NOMO-1 treated with DMSO at 0.1 percent for 48 hours (cell line): Measurements from ENCODE around the gene ZMIZ1.

Source experiments
- DNase-seq: peaks from one replicate; lab custom pipeline; 2025; ENCODE audit not compliant: unreplicated experiment; lab: John Stamatoyannopoulos, UW

Gene ZMIZ1

GRCh38 chr10:79115302-79115701 lies 46.5 kb downstream of the ZMIZ1 start:
- no peak for DNase-seq

DNA sequence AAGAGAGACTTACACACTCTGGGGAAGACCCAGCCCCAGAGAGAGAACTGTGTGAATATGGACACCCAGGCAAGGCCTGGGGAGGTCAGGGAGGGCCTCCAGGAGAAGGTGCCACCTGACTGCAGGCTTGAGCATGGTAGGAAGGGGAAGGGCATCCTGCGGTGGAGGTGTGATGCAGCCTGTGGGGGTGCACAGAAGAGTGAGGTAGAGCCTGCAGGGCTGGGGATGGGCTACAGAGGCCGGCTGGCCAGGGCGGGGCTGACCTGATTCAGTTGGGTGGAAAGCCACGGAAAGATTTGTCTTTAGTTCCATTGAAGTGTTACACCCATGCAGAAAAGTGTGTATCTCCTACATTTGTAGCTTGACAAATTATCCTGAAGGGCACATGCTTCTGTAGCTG lies 47.6 kb downstream of the ZMIZ1 start:
- no peak for DNase-seq

DNA sequence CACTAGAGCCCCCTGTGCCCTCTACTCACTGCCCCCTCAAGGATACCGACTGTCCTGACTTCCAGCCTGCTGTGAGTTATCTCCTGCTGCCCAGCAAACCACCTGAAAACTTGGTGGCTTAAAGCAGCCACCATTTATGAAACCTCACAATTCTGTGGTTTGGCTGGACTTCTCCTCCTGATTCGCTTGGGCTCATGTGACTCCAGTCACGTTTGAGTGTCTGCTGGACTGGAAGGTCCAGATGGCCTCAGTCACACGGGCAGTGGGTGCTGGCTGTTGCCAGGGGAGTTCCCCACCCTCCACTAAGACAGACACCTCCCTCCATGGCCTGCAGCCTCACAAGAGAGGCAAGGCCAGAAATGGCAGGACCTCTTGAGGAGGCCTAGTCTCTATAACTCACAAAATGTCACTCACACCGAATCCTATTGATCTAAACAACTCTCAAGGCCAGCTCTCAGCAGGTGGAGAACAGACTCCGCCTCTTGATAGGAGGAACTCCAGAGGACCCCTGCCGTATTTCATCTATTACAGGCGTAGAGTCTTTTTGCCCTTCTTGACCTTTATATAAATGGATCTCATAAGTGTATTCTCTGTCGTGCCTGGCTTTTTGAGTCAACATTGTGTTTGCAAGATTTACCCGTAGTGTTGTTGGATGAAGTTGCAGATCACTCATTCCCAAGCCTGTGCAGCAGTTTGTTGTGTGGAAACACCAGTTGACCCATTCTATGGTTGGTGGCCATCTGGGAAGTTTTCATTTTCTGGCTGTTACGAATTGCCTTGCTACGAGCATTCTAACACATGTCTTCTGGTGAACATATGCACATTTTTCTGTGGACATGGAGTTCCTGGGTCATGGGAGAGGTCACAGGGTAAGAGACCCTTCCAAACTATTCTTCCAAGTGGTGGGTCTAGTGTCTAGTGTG lies 48.3 kb downstream of the ZMIZ1 start:
- DNase-seq: no peak

DNA sequence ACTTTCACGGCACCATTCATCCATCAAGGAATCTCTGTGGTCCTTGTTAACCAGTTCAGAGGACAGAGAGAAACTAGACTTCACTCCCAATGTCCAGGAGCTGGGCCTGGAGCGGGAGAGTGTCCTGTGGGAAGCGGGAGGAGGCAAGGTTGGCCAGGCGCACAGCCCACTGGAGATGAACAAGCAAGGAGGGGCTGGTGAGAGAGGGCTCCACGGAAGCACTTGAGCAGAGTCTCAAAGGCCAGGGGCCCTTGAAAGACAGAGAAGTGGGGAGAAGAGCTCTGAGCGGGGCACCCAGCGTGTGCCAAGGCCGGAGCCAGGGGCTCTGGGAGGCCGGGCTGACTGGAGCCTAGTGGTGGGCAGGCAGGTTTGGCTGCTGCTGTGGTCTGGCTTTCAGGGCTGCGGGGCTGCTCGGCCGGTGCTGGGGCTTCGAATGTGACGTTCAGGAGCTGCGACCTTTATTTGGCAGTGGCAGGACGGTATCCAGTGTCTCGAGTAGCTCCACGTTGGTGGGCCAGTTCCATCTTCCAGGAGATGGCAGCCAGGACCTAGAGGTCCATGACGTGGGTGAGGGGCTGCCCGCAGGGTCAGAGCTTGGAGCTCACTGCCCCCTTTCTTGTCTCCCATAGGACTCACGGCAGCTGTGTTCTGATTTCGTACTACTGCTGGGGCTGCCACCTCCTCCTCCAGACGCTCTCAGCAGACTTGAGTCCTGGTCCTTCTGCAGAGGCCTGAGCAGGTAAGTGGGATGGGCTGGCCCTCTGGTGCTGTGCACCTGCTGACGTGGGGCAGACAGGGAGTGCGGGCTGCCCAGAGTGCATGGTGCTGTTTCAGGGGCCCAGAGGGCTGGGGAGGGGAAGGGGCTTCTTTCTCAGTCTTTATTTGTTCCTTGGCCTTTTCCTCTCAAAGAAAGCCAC lies 49.8 kb downstream of the ZMIZ1 start:
- DNase-seq: no peak

DNA sequence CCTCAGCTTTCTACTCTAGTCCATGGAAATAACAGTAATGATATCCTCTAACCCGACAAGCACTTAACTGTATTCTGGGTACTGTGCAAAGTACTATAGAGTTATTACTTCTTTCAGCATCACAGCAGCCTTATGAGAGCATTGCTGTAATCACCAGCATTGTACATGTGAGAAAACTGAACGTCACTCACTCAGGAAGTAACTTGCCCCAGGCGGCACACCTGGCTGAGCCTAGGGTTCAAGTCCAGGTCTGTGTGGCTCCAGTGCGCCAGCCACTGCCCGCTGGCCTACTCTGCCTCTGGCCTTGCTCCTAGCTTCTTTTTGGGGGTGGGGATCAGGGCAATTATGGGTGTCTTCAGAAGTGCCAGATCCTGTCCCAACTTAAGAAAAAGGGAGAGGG lies 50.5 kb downstream of the ZMIZ1 start:
- DNase-seq: no peak

DNA sequence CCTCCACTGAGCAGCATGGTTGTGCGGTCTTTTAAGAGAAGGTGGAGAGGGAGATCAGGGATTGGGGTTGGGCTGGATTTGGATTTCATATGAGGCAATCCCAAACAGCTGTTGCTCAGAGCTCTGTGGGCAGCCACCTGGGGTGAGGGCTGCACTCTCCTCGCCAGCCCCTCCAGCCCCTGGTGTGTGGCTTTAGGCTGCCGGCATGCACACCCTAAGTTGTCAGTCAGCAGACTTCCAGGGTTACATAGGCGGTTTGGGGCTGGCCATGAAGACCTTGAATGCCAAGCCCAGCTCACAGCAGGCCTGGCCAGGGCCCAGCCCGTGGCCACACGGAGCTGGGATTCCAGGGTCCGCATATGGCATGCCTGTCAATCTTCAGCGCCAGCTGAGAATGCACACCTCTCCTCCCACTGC lies 54.8 kb downstream of the ZMIZ1 start:
- no peak for DNase-seq

DNA sequence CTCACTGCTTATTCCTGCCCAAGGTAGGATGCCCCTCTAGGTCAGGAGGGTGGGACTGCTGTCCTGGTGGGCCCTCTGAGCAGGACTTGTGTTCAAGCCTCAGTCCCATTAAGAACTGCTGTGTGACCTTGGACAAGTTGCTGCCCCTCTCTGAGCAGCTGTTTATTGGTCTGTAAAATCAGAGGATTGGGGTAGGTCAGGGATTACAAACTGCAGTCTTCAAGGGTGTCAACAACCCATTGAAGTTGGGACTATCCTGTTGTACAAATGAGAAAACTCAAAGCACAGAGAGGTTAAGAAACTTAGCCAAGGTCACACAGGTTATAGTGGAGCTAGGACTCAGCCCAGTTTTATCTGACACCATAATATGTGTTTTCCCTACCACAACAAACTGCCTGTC lies 55.3 kb downstream of the ZMIZ1 start:
- no peak for DNase-seq

DNA sequence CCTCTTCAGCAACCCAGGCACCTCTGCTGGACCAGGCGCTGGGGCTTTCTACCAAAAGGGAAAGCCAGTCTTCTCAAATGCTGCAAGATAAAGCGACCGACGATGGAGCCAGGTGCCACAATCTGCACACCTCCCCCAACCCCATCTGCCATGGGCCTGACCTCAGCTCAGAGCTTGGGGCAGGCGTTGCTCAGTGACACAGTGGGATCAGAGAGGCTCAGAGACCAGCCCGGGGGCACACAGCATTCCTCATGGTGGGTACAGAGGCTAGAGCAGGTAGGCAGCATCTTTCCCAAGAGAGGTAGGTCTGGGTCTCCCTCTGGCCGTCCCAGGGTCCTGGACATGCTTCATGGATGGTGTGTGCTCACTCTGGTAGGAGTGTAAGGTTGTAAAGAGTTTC lies 56.3 kb downstream of the ZMIZ1 start:
- no peak for DNase-seq

- DNase-seq: no peak
These were observed 57.8 kb downstream of the ZMIZ1 start for GRCh38 chr10:79126351-79127080.

DNA sequence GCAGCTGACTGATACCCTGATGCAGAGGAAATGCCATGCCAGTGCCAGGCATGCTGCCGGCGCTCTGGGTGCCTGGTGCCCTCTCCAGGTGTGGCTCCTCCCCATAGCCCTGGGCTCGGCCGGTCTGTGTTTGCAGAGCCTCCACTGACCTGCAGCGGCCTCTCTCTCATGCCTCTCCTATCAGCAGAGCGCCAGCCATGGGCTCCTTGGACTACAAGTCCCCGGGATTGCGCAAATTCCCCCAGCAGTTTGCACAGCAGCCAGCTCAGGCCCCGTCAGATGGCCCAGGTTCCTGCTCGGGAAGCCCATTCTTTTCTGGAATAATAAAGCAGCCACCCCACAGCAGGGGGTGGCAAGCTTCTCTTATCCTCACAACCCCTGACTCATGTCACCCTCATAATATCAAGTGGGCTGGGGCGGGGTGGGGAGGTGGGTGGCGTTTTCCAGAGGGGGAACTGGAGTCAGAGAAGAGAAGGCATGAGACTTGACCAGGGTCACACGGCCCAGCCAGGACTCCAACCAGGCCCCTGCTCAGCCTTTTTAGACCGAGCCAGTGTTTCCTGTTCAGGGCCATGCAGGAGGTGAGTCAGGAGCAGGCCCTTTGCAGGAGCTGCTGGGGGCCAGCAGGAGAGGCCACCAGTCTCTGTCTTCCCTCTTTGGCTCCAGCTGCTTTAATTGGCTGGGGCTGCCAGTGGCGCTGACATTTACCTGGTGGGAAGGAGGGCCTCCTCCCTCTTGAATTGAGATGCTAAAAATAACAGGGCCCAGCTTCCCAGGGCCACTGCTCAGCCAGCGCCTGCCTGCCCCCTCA lies 58.6 kb downstream of the ZMIZ1 start:
- peak; percentile 50 for DNase-seq

DNA sequence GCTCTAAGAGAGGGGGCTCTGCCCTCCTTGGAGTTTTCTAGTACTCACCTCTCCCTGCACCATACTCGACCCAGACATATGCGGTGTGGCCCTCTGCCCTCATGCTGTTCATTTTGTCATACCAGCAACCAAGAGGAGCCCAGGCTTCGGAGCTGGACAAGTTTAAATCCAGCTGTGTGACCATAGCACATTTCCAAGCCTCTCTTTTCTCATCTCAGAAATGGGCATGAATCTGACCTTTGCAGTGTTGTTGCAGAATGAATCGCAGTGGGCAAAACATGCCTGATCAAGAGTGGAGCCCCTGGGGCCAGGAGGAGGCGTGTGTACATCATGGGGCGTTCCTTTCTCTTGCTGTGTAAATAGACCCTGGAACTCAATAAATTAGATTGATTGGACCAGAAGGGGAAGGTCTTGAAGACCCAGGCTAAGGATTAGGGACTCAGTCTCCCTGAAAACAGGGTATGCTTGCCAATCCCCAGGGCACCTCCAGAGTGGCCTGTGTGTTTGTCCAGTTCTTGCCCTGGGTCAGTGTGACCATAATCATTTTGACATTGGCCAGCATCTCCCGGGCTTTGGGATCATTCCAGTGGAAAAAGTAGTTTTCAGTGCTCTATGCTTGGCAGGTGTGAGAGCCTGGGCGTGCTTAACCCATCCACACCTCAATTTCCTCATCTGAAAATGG lies 59.6 kb downstream of the ZMIZ1 start:
- no peak for DNase-seq

- DNase-seq: no peak
These were observed 60.1 kb downstream of the ZMIZ1 start for GRCh38 chr10:79128923-79129305.

GRCh38 chr10:79129361-79129997 lies 60.7 kb downstream of the ZMIZ1 start:
- peak; percentile 13 for DNase-seq

GRCh38 chr10:79130255-79130654 lies 61.5 kb downstream of the ZMIZ1 start:
- no peak for DNase-seq

GRCh38 chr10:79130846-79131245 lies 62.1 kb downstream of the ZMIZ1 start:
- DNase-seq: no peak

GRCh38 chr10:79131836-79132631 lies 63.3 kb downstream of the ZMIZ1 start:
- DNase-seq: no peak

DNA sequence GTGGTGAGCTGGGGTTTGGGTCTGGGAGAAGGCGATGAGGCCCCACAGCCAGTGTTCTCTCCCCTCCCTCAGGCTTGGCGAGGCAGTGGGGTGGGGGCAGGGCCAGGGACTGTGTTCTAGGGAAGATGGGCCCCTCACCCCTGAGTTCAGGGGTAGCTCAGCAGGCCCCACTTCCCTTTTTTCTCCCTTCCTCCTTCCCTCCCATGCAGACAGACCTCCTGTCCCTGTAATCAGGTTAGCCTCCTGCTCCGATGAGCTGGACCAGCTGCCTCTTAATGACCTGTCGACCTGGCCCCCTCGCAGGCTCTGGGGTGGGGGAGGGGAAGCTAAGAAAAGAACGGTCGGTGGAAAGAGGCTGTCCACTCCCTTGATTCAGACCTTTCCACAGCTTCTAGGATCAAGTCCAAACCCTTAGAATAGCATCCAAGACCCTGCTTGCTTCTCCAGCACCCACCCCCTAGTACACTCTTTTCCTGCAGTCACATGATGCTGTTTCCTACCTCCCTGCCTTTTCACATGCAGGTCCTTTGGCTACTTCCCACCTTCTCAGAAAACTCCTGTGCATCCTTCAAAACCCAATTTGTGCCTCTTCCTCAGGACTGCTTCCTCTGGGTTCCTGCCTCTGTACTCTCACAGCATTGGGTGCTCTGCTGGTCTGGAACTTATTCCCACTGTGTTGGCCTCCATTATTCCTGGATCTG lies 64.1 kb downstream of the ZMIZ1 start:
- peak; percentile 75 for DNase-seq

GRCh38 chr10:79133416-79133815 lies 64.7 kb downstream of the ZMIZ1 start:
- peak; percentile 26 for DNase-seq
